Activated effector memory CD4-positive, alpha-beta T cell treated with Interleukin-2 at 50 U/mL for 16 hours (primary cell): ENCODE data around the gene PTGIS.

Experiments used
- DNase-seq: peaks from one replicate; pipeline ENCODE4 v3.0.0-alpha.2; 2020

Gene PTGIS

DNA sequence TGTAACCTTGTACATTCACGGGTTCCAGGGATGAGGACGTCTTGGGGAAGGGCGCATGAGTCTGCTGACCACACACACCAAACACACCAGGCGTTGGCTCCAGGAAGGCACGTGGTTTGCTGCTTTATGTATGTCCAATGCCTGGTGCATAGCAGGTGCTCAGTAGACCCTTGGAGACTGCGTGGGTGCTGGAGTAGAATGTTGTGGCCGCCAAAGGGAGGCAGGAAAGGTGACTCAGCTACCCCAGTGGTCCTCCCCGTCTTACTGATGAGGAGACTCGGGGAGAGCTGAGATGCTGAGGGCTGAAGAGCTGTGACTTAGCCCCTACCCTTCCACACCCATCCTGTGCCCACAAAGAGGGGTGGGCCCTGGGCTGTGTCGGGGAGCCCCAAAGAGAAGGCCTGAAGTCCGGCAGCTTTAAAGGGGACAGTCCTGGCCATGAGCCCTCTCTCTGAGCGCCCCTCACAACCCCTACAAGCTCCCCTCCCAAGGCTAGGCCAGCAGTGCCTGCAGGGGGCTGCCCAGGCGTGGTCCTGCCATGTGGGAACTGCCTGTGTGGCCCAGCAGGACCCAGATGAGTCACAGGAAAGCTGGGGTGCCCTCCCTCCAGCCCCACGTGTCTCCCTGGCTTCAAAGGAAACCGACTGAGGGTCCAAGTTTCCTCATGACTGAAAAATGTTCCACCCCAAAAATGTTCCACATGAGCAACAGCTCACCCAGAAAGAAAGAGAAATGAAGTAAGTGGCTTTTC, 28.0 kb upstream of the PTGIS start:
- DNase-seq: peak; percentile 35

DNA sequence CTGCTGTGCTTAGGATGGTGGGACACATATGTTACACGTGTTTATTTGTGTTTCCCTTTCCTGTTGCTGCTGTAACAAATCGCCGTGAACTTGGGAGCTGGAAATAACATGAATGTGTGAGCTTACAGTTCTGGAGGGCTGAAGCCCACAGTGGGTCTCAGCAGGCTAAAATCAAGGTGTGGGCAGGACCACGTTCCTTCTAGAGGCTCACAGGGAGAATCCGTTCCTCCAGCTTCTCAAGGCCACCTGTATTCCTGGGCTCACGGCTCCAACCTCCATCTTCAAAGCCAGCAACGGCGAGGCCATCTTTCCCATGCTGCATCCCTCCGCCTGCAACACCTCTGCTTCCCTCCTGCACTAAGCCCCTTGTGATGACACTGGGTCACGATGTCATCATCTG, 27.4 kb upstream of the PTGIS start:
- DNase-seq: no peak

DNA sequence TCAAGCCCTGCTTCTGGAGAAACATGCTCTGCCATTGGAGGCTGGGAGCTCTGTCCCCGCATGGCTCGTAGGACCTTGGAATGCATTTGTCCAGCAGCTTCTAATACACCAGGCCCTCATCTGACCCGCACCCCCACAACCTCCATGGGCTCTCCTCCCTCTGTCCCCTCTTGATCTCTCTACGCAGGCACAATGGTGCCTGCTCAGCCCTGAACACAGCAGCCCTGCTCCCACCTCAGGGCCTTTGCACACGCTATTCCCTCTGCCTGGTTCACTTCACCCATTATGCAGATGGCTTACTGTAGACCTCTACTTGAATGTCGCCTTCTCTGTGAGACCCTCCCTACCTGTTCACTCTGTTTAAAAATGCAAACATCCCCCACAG, 27.0 kb upstream of the PTGIS start:
- DNase-seq: no peak

DNA sequence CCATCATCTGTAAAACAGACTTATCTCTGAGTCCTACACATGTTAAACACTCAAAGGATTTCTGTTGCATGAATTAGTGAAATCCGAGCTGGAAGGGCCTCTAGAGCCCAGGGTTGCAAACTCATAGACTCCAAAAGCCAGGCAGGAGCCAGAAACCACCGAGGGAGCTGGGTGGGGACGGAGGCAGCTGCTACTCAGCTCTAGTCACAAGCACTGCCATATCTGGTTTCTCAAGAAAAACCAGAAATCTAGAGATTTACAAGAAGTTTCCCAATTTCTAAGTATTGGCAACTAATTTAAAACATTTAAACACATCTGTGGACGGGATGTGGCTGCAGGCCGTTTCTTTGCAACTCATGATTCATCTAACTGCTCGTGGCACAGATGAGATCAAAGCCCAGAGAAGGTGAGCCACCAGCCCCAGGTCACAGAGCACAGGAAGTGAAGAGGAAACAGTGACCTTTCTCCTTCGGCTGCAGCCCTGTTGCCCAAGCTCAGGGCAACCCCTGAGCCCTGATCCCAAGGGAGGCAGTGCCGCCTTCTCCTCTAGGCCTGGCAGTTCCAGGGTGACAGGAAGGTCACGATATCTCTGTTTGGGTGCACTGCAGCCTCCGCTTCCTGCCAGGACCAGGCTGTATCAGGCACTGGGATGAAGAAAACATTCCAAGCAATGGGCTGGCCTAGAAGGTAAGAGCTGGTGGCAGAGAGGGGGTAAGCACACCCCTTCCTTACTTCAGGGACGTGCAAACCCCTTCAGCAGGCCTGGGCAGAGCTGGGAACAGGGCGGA, 26.4 kb upstream of the PTGIS start:
- DNase-seq: peak; percentile 52

DNA sequence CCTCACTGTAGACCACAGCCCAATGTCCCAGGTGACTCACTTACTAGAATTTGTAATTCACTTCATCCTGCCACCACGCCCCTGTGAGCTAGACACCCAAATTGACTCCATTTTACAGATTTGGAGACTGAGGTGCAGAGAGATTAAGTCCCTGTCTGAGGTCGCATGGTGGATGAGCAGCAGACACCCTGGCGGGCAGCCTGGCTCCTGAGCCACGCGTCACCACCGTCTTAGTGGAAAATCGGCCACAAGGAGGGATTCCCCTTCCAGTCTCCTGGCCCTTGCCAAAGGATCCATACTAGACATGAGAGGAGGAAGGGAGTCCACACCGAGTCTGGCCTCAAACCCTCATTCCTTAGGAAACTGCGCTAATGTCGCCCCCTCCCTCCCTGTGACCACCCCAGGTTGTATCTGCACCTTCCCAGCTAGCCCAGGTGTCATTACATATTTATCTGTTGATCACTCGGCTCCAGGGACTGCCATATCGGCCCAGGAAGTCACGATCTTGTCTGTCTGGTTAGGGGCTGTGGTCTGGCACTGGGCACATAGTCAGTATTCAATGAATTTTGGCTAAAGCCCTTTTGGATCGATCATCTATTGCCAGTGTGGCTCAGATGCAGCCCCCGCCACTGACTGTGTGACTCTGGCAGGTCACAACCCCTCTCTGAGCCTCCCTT, 25.7 kb upstream of the PTGIS start:
- DNase-seq: no peak

DNA sequence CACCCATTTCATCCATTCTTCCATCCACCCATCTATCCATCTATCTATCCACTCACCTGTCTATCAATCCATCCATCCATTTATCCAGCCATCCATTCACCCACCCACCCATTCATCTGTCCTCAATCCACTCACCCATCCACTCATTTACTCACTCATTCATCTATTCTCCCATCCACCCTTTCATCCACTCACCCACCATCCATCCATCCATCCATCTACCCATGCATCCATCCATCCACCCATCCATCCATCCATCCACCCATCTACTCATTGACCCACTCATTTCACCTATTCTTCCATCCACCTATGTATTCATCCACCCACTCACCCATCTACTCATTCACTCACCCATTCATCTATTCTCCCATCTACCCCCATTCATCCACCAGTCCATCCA, 24.2 kb upstream of the PTGIS start:
- no peak for DNase-seq

DNA sequence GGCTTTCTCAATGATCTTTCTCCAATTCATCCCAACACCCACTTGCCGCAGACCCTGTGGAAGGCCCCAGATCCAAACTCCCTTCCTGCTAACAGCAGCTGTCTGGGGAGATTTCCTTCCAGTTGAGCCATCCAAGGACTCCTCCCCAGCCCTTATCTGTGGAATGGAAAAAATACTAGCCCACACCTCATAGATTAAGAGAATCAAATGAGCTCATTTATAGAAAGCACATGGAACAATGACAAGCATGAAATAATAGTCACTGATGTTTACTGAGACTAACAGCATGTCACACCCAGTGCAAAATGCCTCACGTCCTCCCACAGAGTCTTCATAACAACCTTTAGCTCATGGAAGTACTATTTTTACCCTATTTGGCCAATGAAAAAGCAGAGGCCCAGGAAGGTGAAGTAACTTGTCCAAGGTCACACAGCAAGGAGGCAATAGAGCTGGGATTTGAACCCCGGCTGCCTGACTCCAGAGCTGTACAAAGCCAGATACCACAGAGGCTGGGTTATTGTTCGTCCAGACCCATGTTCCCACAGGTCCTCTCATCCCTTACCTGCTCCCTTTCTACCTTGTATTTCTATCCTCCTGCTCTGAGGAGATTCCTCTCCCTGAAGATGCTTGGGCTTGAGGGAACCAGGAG, 23.4 kb upstream of the PTGIS start:
- DNase-seq: no peak

DNA sequence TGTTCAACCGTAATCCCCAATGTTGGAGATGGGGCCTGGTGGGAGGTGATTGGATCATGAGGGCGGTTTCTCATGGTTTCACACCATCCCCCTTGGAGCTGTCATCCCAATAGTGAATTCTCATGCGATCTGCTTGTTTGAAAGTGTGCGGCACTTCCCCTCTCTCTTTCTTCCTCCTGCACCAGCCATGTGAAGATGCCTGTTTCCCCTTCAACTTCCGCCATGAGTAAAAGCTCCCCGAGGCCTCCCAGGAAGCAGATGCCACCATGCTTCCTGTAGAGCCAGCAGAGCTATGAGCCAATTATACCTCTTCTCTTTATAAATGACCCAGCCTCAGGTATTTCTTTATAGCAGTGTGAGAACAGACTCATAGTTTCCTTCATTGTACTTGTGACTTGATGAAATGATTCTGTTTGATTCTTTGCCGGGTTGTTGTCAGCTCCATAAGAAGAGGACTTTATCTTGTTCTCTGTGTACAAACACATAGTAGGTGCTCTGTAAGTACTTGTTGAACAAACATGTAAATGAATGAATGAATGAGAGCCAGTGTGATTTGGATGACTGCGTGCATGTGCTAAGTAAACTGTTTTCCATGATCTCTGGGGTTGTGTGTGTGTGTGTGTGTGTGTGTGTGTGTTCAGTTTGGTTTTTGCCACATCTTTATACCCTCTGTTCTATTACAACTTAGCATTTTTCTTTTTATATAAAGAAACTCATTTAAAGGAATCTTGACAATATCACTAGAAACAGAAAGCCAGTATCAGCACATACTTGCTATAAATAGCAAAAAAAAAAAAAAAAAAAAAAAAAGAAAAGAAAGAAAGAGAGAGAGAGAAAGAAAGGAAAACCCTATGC, 22.5 kb upstream of the PTGIS start:
- DNase-seq: no peak

DNA sequence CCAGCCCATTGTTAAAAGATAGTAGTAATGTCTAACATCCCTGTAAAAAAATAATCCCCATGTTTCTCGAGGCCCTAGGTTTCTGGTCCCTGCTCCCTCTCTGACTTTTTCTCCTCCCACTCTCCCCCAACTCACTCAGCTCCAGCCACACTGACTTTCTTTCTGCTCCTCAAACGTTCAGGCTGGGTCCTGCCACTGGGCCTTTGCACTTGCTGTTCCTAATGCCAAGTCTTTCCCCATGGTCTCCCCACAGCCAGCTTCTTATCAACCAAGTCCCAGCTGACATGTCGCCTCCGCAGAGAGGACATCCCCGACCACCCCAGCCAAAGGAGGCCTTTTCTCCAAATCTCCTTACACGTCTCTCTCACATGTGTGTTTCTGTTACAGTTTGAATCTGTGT, 21.8 kb upstream of the PTGIS start:
- DNase-seq: no peak

DNA sequence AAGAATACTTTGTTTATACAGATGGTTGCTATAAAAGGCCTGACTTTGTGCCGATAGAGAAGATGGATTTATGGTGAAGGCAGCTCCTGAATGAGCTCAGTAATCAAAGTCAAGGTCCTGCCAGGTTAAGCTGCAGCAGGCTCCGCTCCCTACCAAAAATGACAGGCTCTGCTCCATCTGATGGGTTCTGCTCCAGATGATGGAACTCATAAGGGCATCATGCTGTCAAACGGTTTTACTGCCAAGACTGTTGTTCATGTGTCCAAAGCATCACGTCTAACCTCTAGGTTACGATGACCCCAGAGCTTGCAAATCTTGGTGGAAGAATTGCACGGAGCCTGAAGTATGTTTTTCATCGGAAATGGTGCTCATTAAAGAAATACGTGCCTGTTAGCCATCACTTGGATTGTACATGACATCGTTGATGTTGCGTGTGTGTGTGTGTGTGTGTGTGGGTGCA, 19.2 kb upstream of the PTGIS start:
- no peak for DNase-seq

DNA sequence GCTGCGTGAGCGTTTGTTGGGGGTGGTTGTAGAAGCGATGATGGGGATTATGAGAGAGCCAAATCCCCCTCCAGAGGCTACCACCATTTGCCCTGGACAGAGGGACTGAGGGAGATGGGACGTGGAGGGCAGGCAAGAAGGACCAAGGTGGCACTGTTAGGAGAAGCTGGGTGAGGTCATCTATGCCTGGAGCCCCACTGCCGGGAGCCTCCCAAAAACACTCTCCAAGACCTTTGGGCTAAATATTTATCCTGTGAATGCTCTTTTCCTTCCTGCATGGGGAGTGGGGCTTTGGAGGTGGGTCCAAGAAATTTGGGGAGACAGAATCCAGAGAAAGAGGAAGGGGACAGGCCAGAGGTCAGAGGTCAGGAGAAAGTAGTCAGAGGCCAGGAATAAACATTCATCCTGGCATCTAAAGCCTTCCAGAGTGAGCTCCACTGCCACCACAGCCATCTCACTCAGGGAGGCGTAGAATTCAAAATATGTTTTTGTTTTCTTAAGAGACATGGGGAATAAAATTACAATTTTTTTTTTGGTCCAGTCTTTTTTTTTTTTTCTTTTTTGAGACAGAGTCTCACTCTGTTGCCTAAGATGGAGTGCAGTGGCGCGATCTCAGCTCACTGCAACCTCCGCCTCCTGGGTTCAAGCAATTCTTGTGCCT, 17.8 kb upstream of the PTGIS start:
- no peak for DNase-seq

DNA sequence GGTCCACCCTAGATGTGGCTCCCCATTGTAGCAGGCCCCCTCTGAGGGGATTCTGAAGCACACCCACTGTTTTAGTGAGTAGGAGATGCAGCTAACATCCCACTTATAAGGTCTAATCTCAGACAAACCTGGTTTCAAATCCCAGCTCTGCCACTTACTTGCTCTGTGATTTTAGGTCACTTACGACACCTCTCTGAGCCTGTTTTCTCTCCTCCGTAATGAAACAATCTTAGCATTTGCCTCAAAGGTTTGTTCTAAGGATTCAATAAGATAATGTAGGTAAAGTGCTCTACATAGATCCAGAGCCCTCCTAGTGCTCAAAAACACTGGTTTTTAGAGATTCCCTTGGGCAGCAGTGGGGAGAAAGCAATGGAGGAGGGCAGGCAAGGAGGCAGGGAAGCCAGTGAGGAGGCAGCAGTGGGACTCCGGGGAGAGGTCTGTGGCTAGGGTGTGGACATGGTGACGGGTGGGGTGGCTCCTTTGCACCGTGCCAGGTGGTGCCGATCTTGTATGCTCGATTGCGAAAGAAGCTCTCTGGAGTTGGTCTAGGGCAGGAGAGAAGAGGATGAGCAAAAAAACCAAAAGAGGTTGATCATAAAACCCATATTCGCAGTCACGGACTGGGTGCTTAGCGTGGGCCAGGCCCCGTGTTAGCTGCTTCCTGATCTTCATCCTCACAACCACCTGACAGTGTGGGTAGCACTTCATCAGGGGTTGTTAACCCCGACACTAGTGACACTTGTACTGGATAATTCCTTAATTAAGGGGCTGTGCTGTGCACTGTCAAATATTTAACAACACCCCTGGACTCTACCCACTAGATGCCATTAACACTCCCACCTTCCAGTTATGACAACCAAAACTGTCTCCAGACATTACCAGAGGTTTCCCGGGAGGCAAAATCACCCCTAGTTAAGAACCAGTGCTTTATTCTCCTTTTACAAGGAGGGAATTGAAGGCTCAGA, 16.8 kb upstream of the PTGIS start:
- DNase-seq: no peak

DNA sequence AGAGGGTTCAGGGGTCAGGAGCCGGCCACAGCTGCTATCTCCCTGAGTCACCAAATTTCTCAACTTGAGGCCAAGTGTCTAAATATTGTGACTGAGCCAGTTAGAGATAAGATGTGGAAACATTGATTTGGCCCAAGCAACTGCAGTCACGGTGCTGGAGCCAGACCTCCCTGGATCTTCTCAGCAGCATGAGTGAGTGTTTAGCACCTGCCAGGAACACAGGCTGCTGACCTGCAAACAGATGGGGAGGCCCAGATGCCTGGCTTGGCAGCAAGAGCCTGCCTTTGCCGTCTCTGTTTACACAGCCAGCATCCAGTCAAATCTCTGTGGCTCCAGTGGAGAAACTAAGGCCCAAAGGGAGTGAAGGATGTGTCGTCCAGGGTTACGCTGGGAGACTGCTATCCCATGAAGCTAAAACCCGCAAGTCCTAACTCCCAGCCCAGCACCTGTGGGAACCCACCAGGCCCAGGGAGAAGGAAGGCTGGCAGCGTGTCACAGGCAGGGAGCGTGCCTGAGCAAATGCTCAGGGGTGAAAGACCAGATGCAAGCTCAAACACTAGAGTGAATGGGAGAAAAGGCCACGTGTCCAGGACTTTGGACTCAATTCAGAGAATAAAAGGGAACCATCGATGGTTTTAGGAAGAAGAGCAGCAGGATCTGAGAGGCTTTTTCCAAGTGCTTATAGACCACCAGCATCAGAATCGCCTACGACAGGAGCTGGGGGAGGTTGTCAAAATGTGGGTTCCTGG, 15.9 kb upstream of the PTGIS start:
- DNase-seq: no peak

DNA sequence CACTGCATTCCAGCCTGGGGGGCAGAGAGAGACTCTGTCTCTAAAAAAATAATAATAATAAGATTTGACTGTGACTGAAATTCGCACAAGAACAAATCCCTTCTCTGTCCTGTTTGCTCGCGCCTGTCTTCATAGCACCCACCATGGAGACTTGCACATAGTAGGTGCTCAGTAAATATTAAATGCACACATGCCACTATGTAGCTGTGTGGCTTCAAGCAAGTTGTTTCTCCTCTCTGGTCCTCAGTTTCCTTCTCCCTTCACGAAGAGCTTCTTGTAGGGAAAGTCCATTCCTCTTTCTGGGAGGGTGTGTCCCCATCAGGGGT, 15.4 kb upstream of the PTGIS start:
- DNase-seq: no peak

DNA sequence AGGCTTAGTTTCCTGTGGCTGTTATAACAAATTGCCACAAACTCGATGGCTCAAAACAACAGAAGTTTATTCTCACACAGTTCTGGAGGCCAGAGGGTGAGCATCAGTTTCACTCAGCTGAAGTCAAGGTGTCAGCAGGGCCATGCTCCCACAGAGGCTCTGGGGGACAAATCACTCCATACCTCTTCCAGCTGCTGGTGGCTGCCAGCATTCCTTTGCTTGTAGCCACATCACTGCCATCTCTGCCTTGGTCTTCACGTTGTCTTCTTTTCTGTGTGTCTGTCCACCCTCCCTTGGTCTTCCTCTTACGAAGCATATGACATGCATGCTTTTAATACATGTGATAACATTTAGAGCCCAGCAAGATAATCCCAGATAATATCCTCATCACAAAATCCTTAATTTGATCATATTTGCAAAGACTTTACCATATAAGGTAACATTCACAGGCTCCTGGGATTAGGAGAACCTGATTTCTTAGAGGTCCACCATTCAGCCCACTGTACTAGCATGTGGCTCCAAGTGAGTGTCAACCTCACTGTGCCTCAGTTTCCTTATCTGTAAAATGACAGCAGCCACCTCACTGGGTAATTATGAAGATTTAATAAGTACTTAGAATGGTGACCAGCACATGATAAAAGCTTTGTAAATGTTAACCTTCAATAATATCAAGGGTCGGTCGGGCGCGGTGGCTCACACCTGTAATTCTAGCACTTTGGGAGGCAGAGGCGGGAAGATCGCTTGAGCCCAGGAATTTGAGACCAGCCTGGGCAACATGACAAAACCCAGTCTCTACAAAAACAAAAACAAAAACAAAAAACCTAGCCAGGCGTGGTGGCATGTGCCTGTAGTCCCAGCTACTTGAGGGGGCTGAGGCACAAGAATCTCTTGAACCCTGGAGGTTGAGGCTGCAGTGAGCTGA, 14.7 kb upstream of the PTGIS start:
- DNase-seq: no peak

DNA sequence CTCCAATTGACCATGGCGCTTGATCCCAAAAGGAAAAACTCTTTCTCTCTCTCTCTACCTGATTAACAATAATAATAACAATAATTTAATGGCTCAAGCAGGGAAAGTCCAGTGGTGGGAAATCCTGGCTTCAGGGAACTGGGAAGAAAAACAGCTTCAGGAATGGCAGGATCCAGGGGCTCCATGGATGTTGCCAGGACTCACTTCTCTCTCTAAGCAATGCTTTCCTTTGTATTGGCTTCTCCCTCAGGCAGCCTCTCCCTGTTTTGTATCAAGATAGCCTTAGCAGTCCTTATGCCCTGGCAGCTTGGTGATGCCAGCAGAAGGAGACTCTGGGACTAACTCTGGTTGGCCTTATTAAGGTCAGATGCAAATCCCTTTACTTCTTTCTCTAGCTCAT, 13.5 kb upstream of the PTGIS start:
- no peak for DNase-seq

DNA sequence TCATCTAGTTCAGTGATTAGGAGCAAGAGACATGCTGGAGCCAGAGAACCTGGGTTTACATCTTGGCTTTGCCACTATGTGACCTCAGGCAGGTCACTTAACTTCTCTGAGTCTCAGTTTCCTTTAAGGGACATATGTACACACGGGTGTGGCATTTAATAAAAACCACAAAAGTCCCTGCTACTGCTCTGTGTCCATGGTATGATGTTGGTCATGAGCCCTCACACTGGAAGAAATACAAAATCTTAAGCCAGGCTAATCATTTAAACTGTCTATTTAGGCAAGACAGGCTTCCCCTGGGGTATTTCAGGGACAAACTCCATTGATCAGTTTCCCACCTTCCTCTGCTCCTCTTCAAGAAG, 12.9 kb upstream of the PTGIS start:
- DNase-seq: no peak

DNA sequence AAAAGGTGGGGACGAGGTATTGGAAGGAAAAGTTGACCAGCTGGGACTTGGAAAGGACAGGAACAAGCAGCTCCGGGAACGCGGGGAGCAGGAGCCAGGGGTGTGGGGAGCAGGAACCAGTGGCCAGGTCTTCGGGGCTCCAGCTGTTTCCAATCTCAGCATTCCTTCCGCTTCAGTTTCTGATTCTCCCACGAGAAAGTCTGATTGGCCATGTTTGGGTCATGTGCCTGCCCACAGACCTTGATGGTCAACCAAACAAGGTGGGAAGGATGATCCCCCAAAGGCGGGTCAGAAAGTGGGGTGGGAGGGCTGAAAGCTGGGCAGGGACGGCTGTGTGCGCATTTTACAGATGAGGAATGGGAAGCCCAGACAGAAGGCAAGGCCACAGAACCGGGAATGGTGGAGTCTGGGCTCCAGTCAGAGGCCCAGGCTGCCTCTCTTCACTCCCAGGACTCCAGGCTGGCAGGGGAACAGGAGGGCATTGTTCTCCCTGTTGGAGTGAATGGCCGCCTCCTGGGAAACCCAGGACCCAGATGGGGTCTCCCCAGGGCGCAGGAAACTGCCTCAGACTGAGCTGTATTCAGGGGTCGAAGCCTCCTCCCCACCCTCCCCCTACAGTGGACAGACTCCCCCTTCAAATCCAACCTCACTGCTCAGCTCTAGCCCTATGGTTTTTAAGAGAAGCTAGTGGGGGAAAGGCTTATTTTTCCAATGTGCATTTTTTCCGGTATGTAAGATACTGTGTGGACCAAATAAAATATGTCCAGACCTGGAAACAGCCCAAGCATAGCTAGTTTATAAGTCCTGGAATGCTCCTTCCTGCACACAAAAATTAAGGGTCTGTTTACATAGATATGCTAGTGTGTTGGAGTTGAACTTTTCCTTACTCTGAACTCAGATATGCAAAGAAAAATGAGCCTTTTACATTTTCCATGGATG, 12.2 kb upstream of the PTGIS start:
- DNase-seq: no peak
